ENCODE data around the gene NYAP2.

NYAP2 gene

GRCh38 chr2:225526760-225527390 is 127.4 kb downstream of the NYAP2 start:
- Histone ChIP-seq H3K4me1 (no peaks in the 10 kb centered on the region), H3K27me3 (no peaks in the 10 kb centered on the region), H3K36me3 (no peaks in the 10 kb centered on the region), H3K4me3 (no peak overlapping the region), H3K9me3 (no peaks in the 10 kb centered on the region), H3K27ac (no peak overlapping the region)
- TF ChIP-seq CTCF (IDR thresholded peaks at IDR 0.05): no peak
- intact Hi-C loops (cut with DNase I; ENCODE audit: low total_unique reads): no loop called here
- no peak for DNase-seq

GRCh38 chr2:225531559-225531958 is 132.0 kb downstream of the NYAP2 start:
- Histone ChIP-seq H3K4me1 (no peaks in the 10 kb centered on the region), H3K9me3 (no peaks in the 10 kb centered on the region), H3K27ac (no peak overlapping the region), H3K36me3 (no peaks in the 10 kb centered on the region), H3K4me3 (no peak overlapping the region), H3K27me3 (no peaks in the 10 kb centered on the region)
- DNase-seq: no peak
- intact Hi-C loops (cut with DNase I; ENCODE audit: low total_unique reads): no loop called here
- no peak for TF ChIP-seq CTCF (IDR thresholded peaks at IDR 0.05)

GRCh38 chr2:225532096-225532495 is 132.6 kb downstream of the NYAP2 start:
- no peaks in the 10 kb centered on the region for H3K36me3 ChIP-seq
- no peaks in the 10 kb centered on the region for H3K27me3 ChIP-seq
- DNase-seq: no peak
- intact Hi-C loops (cut with DNase I; ENCODE audit: low total_unique reads): no loop called here
- no peak overlapping the region for H3K27ac ChIP-seq
- no peaks in the 10 kb centered on the region for H3K9me3 ChIP-seq
- TF ChIP-seq CTCF (IDR thresholded peaks at IDR 0.05): no peak
- H3K4me1 ChIP-seq: no peaks in the 10 kb centered on the region
- H3K4me3 ChIP-seq: no peak overlapping the region

- no peaks in the 10 kb centered on the region for H3K27me3 ChIP-seq
Measured at GRCh38 chr2:225534037-225534436, 134.5 kb downstream of the NYAP2 start.

GRCh38 chr2:225534697-225535096 is 135.2 kb downstream of the NYAP2 start:
- Histone ChIP-seq H3K4me3 (no peak overlapping the region), H3K9me3 (no peaks in the 10 kb centered on the region), H3K36me3 (no peaks in the 10 kb centered on the region), H3K4me1 (no peaks in the 10 kb centered on the region), H3K27me3 (no peaks in the 10 kb centered on the region), H3K27ac (no peak overlapping the region)
- TF ChIP-seq CTCF (IDR thresholded peaks at IDR 0.05): no peak
- DNase-seq: no peak
- intact Hi-C loops (cut with DNase I; ENCODE audit: low total_unique reads): no loop called here

More at GRCh38 chr2:225534037-225534436, 134.5 kb downstream of the NYAP2 start:
- no peaks in the 10 kb centered on the region for H3K36me3 ChIP-seq
- no peak for DNase-seq
- no peak overlapping the region for H3K4me3 ChIP-seq
- H3K27ac ChIP-seq: no peak overlapping the region
- no peak for TF ChIP-seq CTCF (IDR thresholded peaks at IDR 0.05)
- intact Hi-C loops (cut with DNase I; ENCODE audit: low total_unique reads): no loop called here
- no peaks in the 10 kb centered on the region for H3K4me1 ChIP-seq
- H3K9me3 ChIP-seq: no peaks in the 10 kb centered on the region

GRCh38 chr2:225536036-225536435 is 136.5 kb downstream of the NYAP2 start:
- TF ChIP-seq CTCF (IDR thresholded peaks at IDR 0.05): no peak
- Histone ChIP-seq H3K4me1 (no peaks in the 10 kb centered on the region), H3K4me3 (no peak overlapping the region), H3K27me3 (no peaks in the 10 kb centered on the region), H3K36me3 (no peaks in the 10 kb centered on the region), H3K27ac (no peak overlapping the region), H3K9me3 (no peaks in the 10 kb centered on the region)
- intact Hi-C loops (cut with DNase I; ENCODE audit: low total_unique reads): no loop called here
- no peak for DNase-seq
